ENCODE results near the gene SRBD1. TPM values are rescaled to one million over a fixed set of nuclear protein-coding genes. Genes with fewer than 3 reads are reported as not detected.

SRBD1 gene
- total RNA-seq, 1 donor from 2014 or later: 13.8 TPM

DNA sequence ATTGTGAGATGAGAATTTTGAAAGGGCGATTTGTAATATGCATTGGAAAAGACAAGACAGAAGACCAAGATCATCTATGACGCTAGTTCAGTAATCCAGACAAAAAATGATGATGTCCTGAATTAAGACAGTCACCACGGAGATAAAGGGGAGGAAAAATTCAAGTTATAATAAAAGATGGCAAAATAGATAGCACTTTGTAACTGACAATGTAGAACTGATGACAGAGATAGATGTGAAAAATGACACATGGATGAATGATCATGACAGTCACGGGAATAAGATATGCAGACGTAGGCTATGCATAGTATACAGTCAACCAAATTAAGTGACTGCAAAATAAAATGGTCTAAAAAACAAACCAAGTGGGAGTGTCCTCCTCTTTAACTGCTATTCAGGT lies 59.2 kb downstream of the SRBD1 start:
- H3K9me3 Mint-ChIP-seq (ENCODE audit: low read depth): no peaks in the 10 kb centered on the region
- TF ChIP-seq, protein P1, sequence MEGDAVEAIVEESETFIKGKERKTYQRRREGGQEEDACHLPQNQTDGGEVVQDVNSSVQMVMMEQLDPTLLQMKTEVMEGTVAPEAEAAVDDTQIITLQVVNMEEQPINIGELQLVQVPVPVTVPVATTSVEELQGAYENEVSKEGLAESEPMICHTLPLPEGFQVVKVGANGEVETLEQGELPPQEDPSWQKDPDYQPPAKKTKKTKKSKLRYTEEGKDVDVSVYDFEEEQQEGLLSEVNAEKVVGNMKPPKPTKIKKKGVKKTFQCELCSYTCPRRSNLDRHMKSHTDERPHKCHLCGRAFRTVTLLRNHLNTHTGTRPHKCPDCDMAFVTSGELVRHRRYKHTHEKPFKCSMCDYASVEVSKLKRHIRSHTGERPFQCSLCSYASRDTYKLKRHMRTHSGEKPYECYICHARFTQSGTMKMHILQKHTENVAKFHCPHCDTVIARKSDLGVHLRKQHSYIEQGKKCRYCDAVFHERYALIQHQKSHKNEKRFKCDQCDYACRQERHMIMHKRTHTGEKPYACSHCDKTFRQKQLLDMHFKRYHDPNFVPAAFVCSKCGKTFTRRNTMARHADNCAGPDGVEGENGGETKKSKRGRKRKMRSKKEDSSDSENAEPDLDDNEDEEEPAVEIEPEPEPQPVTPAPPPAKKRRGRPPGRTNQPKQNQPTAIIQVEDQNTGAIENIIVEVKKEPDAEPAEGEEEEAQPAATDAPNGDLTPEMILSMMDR (IDR thresholded peaks at IDR 0.05; ENCODE audit: unreplicated experiment): no peak
- no peak overlapping the region for H3K27ac Mint-ChIP-seq
- no peak for DNase-seq (ENCODE audit: low spot score, unreplicated experiment)
- H3K27me3 Mint-ChIP-seq: no peaks in the 10 kb centered on the region
- no peaks in the 10 kb centered on the region for H3K4me1 Mint-ChIP-seq (ENCODE audit: low read depth)
- H3K36me3 Mint-ChIP-seq (ENCODE audit: insufficient read depth): peaks cover 6% of the 10 kb centered on the region
- no peak overlapping the region for H3K4me3 Mint-ChIP-seq (ENCODE audit: low read depth)

GRCh38 chr2:45545943-45546342 lies 65.1 kb downstream of the SRBD1 start:
- Mint-ChIP-seq H3K4me3 (ENCODE audit: low read depth) (no peak overlapping the region), H3K9me3 (ENCODE audit: low read depth) (no peaks in the 10 kb centered on the region), H3K36me3 (ENCODE audit: insufficient read depth) (peaks cover 14% of the 10 kb centered on the region), H3K27me3 (no peaks in the 10 kb centered on the region), H3K27ac (no peak overlapping the region), H3K4me1 (ENCODE audit: low read depth) (no peaks in the 10 kb centered on the region)
- DNase-seq (ENCODE audit: low spot score, unreplicated experiment): no peak
- TF ChIP-seq, protein P1 (IDR thresholded peaks at IDR 0.05; ENCODE audit: unreplicated experiment): no peak

- H3K27ac Mint-ChIP-seq: no peak overlapping the region
Measured at GRCh38 chr2:45543257-45543656, 67.8 kb downstream of the SRBD1 start.

DNA sequence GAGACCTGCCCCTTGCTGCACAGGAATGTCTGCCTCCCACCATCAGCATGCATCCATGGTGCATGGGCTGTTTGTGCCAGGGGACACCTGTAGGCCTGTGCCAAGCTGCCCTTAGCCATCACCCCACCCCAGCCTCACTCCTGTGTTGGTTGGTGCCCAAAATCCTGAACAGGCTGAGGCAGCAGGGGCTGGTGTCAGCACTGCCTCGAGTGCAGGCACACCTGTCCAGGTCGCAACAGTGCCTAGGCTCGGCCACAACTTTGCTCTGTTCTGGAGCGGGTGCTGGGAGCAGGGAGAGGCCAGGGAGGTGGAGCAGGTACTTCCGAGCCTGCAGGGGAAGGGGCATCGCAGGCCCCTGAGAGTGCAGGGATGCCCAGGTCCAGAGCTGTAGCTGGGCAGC lies 69.1 kb downstream of the SRBD1 start:
- Mint-ChIP-seq H3K27ac (no peak overlapping the region), H3K4me3 (ENCODE audit: low read depth) (no peak overlapping the region), H3K9me3 (ENCODE audit: low read depth) (no peaks in the 10 kb centered on the region), H3K4me1 (ENCODE audit: low read depth) (no peaks in the 10 kb centered on the region), H3K27me3 (no peaks in the 10 kb centered on the region), H3K36me3 (ENCODE audit: insufficient read depth) (peaks cover 16% of the 10 kb centered on the region)
- no peak for DNase-seq (ENCODE audit: low spot score, unreplicated experiment)
- TF ChIP-seq, protein P1 (IDR thresholded peaks at IDR 0.05; ENCODE audit: unreplicated experiment): no peak

More at GRCh38 chr2:45543257-45543656, 67.8 kb downstream of the SRBD1 start:
- TF ChIP-seq, protein P1 (IDR thresholded peaks at IDR 0.05; ENCODE audit: unreplicated experiment): no peak
- DNase-seq (ENCODE audit: low spot score, unreplicated experiment): no peak
- peaks cover 16% of the 10 kb centered on the region for H3K36me3 Mint-ChIP-seq (ENCODE audit: insufficient read depth)
- H3K4me1 Mint-ChIP-seq (ENCODE audit: low read depth): no peaks in the 10 kb centered on the region
- H3K4me3 Mint-ChIP-seq (ENCODE audit: low read depth): no peak overlapping the region
- no peaks in the 10 kb centered on the region for H3K9me3 Mint-ChIP-seq (ENCODE audit: low read depth)
- no peaks in the 10 kb centered on the region for H3K27me3 Mint-ChIP-seq

DNA sequence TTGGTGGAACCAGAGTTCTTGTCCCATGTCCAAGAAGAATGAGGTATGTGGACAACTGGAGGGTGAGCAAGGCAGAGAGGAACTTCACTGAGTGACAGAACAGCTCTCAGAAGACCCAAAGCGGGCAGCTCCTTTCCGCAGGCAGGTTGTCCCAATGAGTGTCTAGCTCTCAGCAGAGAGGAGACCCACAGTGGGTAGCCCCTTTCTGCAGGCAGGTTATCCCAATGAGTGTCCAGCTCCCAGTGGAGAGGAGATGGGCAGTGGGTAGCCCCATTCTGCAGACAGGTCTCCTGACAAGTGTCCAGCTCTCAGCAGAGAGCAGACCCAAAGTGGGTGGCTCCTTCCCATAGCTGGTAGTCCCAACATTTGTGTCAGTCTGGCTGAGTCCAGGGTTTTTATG lies 69.6 kb downstream of the SRBD1 start:
- H3K9me3 Mint-ChIP-seq (ENCODE audit: low read depth): no peaks in the 10 kb centered on the region
- no peaks in the 10 kb centered on the region for H3K4me1 Mint-ChIP-seq (ENCODE audit: low read depth)
- TF ChIP-seq, protein P1 (IDR thresholded peaks at IDR 0.05; ENCODE audit: unreplicated experiment): no peak
- no peak overlapping the region for H3K4me3 Mint-ChIP-seq (ENCODE audit: low read depth)
- H3K36me3 Mint-ChIP-seq (ENCODE audit: insufficient read depth): peaks cover 16% of the 10 kb centered on the region
- no peaks in the 10 kb centered on the region for H3K27me3 Mint-ChIP-seq
- H3K27ac Mint-ChIP-seq: no peak overlapping the region
- DNase-seq (ENCODE audit: low spot score, unreplicated experiment): no peak
